Measurements from ENCODE around the gene MAMSTR. TPM values are rescaled to one million over a fixed set of nuclear protein-coding genes. Genes with fewer than 3 reads are reported as not detected.

Gene MAMSTR
- total RNA-seq, 2 experiments from 2014 or later = 1.0 to 1.1 TPM

- peaks cover 10% of the 10 kb centered on the region for H3K9me3 Mint-ChIP-seq (ENCODE audit: low read depth)
- H3K4me1 Mint-ChIP-seq = peaks cover 1% of the 10 kb centered on the region
- H3K27me3 Mint-ChIP-seq = no peaks in the 10 kb centered on the region
- peak overlapping the region; percentile 38 for H3K4me3 Mint-ChIP-seq
- CTCF ChIA-PET = interaction anchor here (1.2 kb wide), 1 partner anchor 24 kb away, joined by 3 read pairs; the partner anchor contains the start of gene CA11
- DNase-seq (no peak), ATAC-seq (no peak)
- H3K36me3 Mint-ChIP-seq = peaks cover 2% of the 10 kb centered on the region
- H3K27ac Mint-ChIP-seq = peak overlapping the region; percentile 45
Measured at GRCh38 chr19:48669903-48670668, 49.4 kb downstream of the MAMSTR start.

DNA sequence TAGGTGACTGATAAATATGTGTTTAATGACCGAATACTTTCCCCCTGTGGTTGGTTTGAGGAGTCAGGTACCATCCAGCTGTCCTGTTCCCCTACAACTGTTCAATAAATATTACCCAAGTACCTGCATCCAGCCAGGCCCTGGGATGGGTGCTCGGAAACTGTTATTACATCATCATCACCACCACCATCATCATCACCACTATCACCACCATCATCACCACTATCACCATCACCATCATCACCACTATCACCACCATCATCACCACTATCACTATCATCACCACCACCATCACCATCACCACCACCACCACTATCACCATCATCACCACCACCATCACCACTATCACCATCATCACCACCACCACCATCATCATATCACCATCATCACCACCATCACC is 50.8 kb downstream of the MAMSTR start:
- DNase-seq (no peak), ATAC-seq (no peak)
- CTCF ChIA-PET = interaction anchor here (1.2 kb wide), 1 partner anchor 119 kb away, joined by 3 read pairs; no protein-coding TSS in a partner anchor
- no peaks in the 10 kb centered on the region for H3K4me1 Mint-ChIP-seq
- peak overlapping the region; percentile 7 for H3K4me3 Mint-ChIP-seq
- peaks cover 10% of the 10 kb centered on the region for H3K9me3 Mint-ChIP-seq (ENCODE audit: low read depth)
- H3K27ac Mint-ChIP-seq = no peak overlapping the region
- no peaks in the 10 kb centered on the region for H3K27me3 Mint-ChIP-seq
- peaks cover 2% of the 10 kb centered on the region for H3K36me3 Mint-ChIP-seq

- H3K4me1 Mint-ChIP-seq = no peaks in the 10 kb centered on the region
- no peak overlapping the region for H3K27ac Mint-ChIP-seq
- DNase-seq (no peak), ATAC-seq (no peak)
- no peak overlapping the region for H3K4me3 Mint-ChIP-seq
- peaks cover 10% of the 10 kb centered on the region for H3K9me3 Mint-ChIP-seq (ENCODE audit: low read depth)
- CTCF ChIA-PET = interaction anchor here (1.2 kb wide), 1 partner anchor 120 kb away, joined by 3 read pairs; no protein-coding TSS in a partner anchor
- peaks cover 2% of the 10 kb centered on the region for H3K36me3 Mint-ChIP-seq
- H3K27me3 Mint-ChIP-seq = no peaks in the 10 kb centered on the region
Measured at GRCh38 chr19:48668332-48668731, 51.2 kb downstream of the MAMSTR start.

GRCh38 chr19:48665786-48666185 is 53.7 kb downstream of the MAMSTR start:
- CTCF ChIA-PET = interaction anchor here (1.2 to 1.6 kb wide), 2 partner anchors 10 to 20 kb away, joined by 3 read pairs; no protein-coding TSS in a partner anchor
- ATAC-seq (no peak), DNase-seq (no peak)
- H3K36me3 Mint-ChIP-seq = peaks cover 2% of the 10 kb centered on the region
- peaks cover 10% of the 10 kb centered on the region for H3K9me3 Mint-ChIP-seq (ENCODE audit: low read depth)
- no peaks in the 10 kb centered on the region for H3K27me3 Mint-ChIP-seq
- no peak overlapping the region for H3K27ac Mint-ChIP-seq
- H3K4me3 Mint-ChIP-seq = no peak overlapping the region
- peaks cover 5% of the 10 kb centered on the region for H3K4me1 Mint-ChIP-seq

DNA sequence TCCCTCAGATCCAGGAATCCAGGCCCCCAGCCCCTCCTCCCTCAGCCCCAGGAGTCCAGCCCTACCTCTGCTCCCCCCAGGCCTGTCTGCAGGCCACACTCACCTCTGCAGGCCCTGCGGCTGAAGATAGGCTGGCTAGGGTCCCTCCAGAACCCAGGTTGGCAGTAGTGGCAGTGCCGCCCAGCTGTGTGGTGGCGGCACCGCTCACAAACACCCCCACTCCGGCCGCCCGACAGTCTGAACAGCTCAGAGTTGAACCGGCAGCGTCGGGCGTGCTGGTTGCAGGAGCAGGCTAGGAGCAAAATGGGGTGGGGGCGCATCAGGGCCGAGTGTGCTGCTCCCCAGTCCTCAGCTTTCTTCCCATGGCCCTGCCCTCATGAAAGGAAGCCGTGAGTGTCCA is 55.0 kb downstream of the MAMSTR start:
- no peak overlapping the region for H3K4me3 Mint-ChIP-seq
- H3K27ac Mint-ChIP-seq = no peak overlapping the region
- H3K4me1 Mint-ChIP-seq = peaks cover 10% of the 10 kb centered on the region
- peaks cover 4% of the 10 kb centered on the region for H3K9me3 Mint-ChIP-seq (ENCODE audit: low read depth)
- ATAC-seq = no peak
- CTCF ChIA-PET = interaction anchor here (0.7 to 1.0 kb wide), 2 partner anchors 19 to 450 kb away, joined by 3 to 5 read pairs; partner anchors contain the start of gene CA11
- no peaks in the 10 kb centered on the region for H3K27me3 Mint-ChIP-seq
- DNase-seq = no peak
- no peaks in the 10 kb centered on the region for H3K36me3 Mint-ChIP-seq

- peaks cover 10% of the 10 kb centered on the region for H3K4me1 Mint-ChIP-seq
- no peak overlapping the region for H3K27ac Mint-ChIP-seq
- no peak for ATAC-seq
Measured at GRCh38 chr19:48663667-48664066, 55.9 kb downstream of the MAMSTR start.

More at GRCh38 chr19:48663667-48664066, 55.9 kb downstream of the MAMSTR start:
- Mint-ChIP-seq H3K9me3 (ENCODE audit: low read depth) (peaks cover under 1% of the 10 kb centered on the region), H3K27me3 (peaks cover 3% of the 10 kb centered on the region), H3K4me3 (no peak overlapping the region), H3K36me3 (no peaks in the 10 kb centered on the region)
- CTCF ChIA-PET = interaction anchor here (1.3 kb wide), 1 partner anchor 179 kb away, joined by 3 read pairs; no protein-coding TSS in a partner anchor
- no peak for DNase-seq

Other genes with a start within 250 kb of the MAMSTR start
- 1 to 10 TPM; 3.5 to 5.3 TPM for gene LMTK3, start 207.9 kb downstream of the MAMSTR start, total RNA-seq
- gene SULT2B1, start 167.6 kb downstream of the MAMSTR start, total RNA-seq = not detected
- gene SPACA4, start 113.0 kb downstream of the MAMSTR start, total RNA-seq = not detected
- 1 to 10 TPM; 2.8 to 4.1 TPM for gene FAM83E, start 104.6 kb downstream of the MAMSTR start, total RNA-seq
- gene RPL18, start 100.5 kb downstream of the MAMSTR start, total RNA-seq = 1,000 to 10,000 TPM; 1,413 to 1,465 TPM
- gene SPHK2, start 100.2 kb downstream of the MAMSTR start, total RNA-seq = 10 to 100 TPM; 37.3 to 43.4 TPM
- 10 to 100 TPM; 11.3 to 18.0 TPM for gene DBP, start 82.3 kb downstream of the MAMSTR start, total RNA-seq
- 1 to 10 TPM; 6.0 to 7.2 TPM for gene CA11, start 73.5 kb downstream of the MAMSTR start, total RNA-seq
- under 1 TPM; 0.64 to 0.87 TPM for gene NTN5, start 46.7 kb downstream of the MAMSTR start, total RNA-seq
- not detected for gene FUT2, start 23.8 kb downstream of the MAMSTR start, total RNA-seq
- not detected for gene RASIP1, start 20.9 kb upstream of the MAMSTR start, total RNA-seq
- not detected for gene IZUMO1, start 27.2 kb upstream of the MAMSTR start, total RNA-seq
- gene FUT1, start 32.9 kb upstream of the MAMSTR start, total RNA-seq = under 1 TPM; 0.06 to 0.09 TPM
- gene FGF21, start 35.8 kb upstream of the MAMSTR start, total RNA-seq = not detected
- 10 to 100 TPM; 46.7 to 54.6 TPM for gene BCAT2, start 91.3 kb upstream of the MAMSTR start, total RNA-seq
- gene HSD17B14, start 116.8 kb upstream of the MAMSTR start, total RNA-seq = under 1 TPM; 0.38 to 0.59 TPM
- gene PLEKHA4, start 148.9 kb upstream of the MAMSTR start, total RNA-seq = 1 to 10 TPM; 2.2 to 5.6 TPM
- gene PPP1R15A, start 152.7 kb upstream of the MAMSTR start, total RNA-seq = 10 to 100 TPM; 32.1 to 89.7 TPM
- gene TULP2, start 179.0 kb upstream of the MAMSTR start, total RNA-seq = under 1 TPM in 1 of 2 experiments, not detected in 1; 0.47 TPM
- gene NUCB1, start 180.6 kb upstream of the MAMSTR start, total RNA-seq = 100 to 1,000 TPM; 185 to 226 TPM
- gene DHDH, start 214.0 kb upstream of the MAMSTR start, total RNA-seq = 1 to 10 TPM in 1 of 2 experiments, under 1 TPM in 1; 0.96 to 1.1 TPM
- gene BAX, start 235.2 kb upstream of the MAMSTR start, total RNA-seq = 100 to 1,000 TPM; 359 to 377 TPM
- 1,000 to 10,000 TPM; 1,380 to 1,403 TPM for gene FTL, start 245.6 kb upstream of the MAMSTR start, total RNA-seq

Measured in activated CD8-positive, alpha-beta memory T cell treated with anti-CD3 and anti-CD28 coated beads, Interleukin-2, amount 10 ng/mL, durations not matched to agents 7 days and 5 days (primary cell).